Central memory CD8-positive, alpha-beta T cell (primary cell): ENCODE measurements around the gene ATP2C1.
A peak's percentile ranks its signal among the peaks of the same experiment; 100 is the strongest.

Experiments
- ATAC-seq: fragments of 150-1000 bp; cut with Tn5 transposase; replicated peaks from 2 replicates; pipeline ENCODE4 v1.10.0; 2022; ENCODE audit warnings: mild to moderate bottlenecking, moderate FRiP score, moderate number of reproducible peaks; ENCODE audit not compliant: poor library complexity, severe bottlenecking; ENCODE audit errors: extremely low read depth
- DNase-seq, 2 donors: peaks; one replicate each; pipeline ENCODE4 v3.0.0; 2021; ENCODE audit warnings: low spot score in 2 of 2
- H3K27ac Mint-ChIP-seq: one replicate; pipeline ENCODE4 v1.8.0; 2022; ENCODE audit warnings: low read depth, mild to moderate bottlenecking, moderate library complexity, mixed read lengths
- H3K27me3 Mint-ChIP-seq: one replicate; pipeline ENCODE4 v1.8.0; 2022; ENCODE audit warnings: mixed read lengths
- H3K36me3 Mint-ChIP-seq: one replicate; pipeline ENCODE4 v1.8.0; 2022; ENCODE audit warnings: mild to moderate bottlenecking, moderate library complexity, mixed read lengths; ENCODE audit not compliant: insufficient read depth
- H3K4me1 Mint-ChIP-seq: one replicate; pipeline ENCODE4 v1.8.0; 2022; ENCODE audit warnings: mixed read lengths
- H3K4me3 Mint-ChIP-seq: one replicate; pipeline ENCODE4 v1.8.0; 2022; ENCODE audit warnings: mild to moderate bottlenecking, moderate library complexity, mixed read lengths
- H3K9me3 Mint-ChIP-seq: one replicate; pipeline ENCODE4 v1.8.0; 2022; ENCODE audit warnings: mixed read lengths

ATP2C1 gene

DNA sequence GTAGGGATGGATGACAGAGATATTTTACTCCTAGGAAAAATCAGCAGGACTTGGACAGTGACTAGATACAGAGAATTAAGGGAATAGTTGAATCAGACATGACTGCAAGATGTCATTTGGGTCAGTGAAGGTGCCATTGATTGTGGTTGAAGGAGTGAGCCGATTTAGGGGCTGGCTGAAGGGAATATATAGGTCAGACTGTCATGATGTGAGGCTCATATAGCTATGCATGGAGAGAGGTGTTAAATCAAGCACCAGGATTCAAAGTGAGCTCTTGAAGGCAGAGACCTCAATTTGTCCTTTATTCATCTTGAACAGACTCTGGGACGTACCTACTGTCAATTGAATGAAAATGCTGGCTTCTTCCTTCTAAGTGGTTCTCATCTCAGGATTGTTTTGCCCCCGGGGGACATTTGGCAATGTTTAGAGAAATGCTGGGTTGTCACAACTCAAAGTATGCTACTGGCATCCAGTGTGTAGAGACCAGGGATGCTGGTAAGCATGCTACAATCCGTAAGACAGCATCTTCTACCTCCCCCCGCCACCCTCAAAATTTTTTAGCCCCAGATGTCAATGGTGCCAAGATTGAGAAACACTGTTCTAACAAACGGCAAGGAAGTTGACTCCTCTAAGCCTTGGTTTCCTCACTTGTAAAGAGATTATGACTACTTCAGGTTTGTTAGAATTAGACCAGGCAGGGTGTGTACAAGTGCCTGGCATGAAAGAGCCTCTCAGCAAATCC, 7.8 kb downstream of the ATP2C1 start:
- H3K27me3 Mint-ChIP-seq = no peaks in the 10 kb centered on the region
- H3K4me1 Mint-ChIP-seq = peaks cover 52% of the 10 kb centered on the region
- H3K36me3 Mint-ChIP-seq = peaks cover 2% of the 10 kb centered on the region
- DNase-seq (no peak), ATAC-seq (no peak)
- no peak overlapping the region for H3K27ac Mint-ChIP-seq
- no peak overlapping the region for H3K4me3 Mint-ChIP-seq
- no peaks in the 10 kb centered on the region for H3K9me3 Mint-ChIP-seq

DNA sequence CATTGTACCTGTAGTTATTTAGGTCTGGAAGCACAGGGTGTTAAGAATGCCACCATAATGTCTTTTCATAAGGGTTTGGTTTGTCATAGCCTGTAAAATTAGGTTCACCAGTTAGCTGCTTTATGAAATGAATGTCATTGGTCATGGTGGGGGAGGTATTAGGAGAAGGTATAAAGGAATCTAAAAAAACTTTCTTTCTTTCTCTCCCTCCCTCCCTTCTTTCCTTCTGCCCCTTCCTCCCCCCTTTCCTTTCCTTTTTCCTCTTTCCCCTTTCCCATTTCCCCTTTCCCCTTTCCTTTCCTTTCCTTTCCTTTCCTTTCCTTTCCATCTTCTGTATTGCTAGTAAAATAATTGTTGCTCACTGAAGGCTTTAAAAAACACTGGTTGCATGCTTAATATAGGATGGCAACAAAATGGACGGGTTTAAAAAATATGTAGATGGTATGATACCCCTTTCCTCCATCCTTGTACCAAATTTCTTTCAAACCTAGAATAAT, 9.6 kb downstream of the ATP2C1 start:
- Mint-ChIP-seq H3K27me3 (no peaks in the 10 kb centered on the region), H3K4me3 (no peak overlapping the region), H3K36me3 (peaks cover 2% of the 10 kb centered on the region), H3K27ac (no peak overlapping the region), H3K9me3 (no peaks in the 10 kb centered on the region), H3K4me1 (peaks cover 59% of the 10 kb centered on the region)
- ATAC-seq (no peak), DNase-seq (no peak)

DNA sequence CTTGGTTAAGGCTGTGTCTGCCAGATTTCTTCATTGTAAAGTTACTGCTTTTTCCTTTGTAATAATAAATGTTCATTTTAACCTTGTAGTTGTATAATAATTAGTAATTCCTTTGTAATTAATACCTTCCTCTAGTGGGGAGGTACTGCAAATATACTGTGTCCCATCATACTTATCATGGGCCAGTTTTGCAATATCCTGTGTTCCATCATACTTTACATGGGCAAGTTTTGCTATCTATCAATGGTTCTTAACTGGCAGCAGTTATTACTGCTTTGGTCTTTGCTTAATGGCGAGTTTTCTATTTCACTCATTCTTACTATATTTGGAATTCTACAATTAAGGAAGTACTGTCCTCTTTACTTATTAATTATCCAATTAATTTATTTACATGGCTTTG, 10.6 kb downstream of the ATP2C1 start:
- H3K27me3 Mint-ChIP-seq = no peaks in the 10 kb centered on the region
- H3K9me3 Mint-ChIP-seq = no peaks in the 10 kb centered on the region
- H3K36me3 Mint-ChIP-seq = peaks cover 2% of the 10 kb centered on the region
- peaks cover 59% of the 10 kb centered on the region for H3K4me1 Mint-ChIP-seq
- ATAC-seq = no peak
- no peak overlapping the region for H3K4me3 Mint-ChIP-seq
- no peak for DNase-seq
- H3K27ac Mint-ChIP-seq = peak overlapping the region; percentile 49

DNA sequence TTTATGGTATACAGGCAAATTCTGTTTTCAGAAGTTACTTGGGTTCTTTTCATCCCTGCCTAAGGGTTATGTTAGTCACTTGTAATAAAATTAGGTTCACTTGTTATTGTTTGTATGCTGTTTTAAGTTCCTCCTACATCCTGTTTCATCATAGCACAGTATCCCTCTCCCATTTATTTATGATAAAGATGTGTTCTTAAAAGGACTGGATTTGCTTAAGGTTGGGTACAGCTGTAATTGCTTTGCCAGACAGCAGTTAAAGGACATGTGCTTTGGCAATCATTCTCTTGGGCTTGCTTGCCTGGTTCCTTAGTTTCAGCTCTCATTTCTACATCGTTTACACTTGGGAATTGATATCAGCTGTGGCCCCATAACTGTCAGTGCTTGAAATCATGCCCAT, 11.7 kb downstream of the ATP2C1 start:
- DNase-seq (no peak), ATAC-seq (no peak)
- Mint-ChIP-seq H3K36me3 (peaks cover 2% of the 10 kb centered on the region), H3K4me3 (no peak overlapping the region), H3K27ac (peak overlapping the region; percentile 49), H3K27me3 (no peaks in the 10 kb centered on the region), H3K9me3 (no peaks in the 10 kb centered on the region), H3K4me1 (peaks cover 59% of the 10 kb centered on the region)

DNA sequence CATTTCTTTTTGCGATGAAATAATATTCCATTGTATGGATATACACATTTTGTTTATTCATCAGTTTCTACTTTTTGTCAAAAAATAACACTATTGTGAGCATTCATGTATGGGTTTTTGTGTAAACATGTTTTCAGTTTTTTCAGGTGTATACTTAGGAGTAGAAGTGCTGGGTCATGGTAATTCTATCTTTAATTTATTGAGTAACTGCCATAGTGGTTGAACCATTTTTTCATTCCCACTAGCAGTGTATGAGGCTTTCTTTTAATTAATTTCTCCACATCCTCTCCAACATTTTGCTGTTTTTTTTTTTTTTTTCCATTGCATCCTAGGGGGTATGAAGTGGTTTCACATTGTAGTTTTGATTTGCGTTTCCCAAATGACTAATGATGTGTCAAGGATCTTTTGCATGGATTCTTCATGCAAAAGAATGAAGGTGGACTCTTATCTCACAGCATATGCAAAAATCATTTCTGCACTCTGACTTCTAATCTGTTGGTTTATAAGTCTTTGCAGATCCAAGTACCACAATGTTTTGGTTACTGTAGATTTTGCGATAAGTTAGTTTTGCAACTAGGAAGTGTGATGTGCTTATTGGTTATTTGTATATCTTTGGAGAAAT, 12.6 kb downstream of the ATP2C1 start:
- no peak for DNase-seq
- Mint-ChIP-seq H3K27ac (no peak overlapping the region), H3K4me1 (peaks cover 51% of the 10 kb centered on the region), H3K9me3 (no peaks in the 10 kb centered on the region), H3K27me3 (no peaks in the 10 kb centered on the region), H3K36me3 (peaks cover 2% of the 10 kb centered on the region), H3K4me3 (no peak overlapping the region)
- no peak for ATAC-seq

DNA sequence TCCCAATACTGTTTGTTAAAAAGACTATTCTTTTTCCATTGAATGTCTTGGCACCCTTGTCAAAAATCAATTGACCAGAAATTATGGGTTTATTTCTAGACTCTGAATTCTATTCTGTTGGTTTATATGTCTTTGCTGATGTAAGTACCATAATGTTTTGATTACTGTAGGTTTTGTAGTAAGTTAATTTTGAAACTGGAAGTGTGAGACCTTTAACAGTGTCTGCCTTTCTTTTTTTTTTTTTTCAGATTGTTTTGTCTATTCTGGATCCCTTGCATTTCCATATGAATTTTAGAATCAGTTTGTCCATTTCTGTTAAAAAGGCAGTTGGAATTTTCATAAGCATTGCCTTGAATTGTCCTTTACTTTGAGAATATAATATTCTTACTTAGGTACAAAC, 13.6 kb downstream of the ATP2C1 start:
- ATAC-seq = no peak
- Mint-ChIP-seq H3K9me3 (no peaks in the 10 kb centered on the region), H3K27ac (peak overlapping the region; percentile 29), H3K36me3 (peaks cover 2% of the 10 kb centered on the region), H3K4me1 (peaks cover 49% of the 10 kb centered on the region), H3K27me3 (no peaks in the 10 kb centered on the region), H3K4me3 (no peak overlapping the region)
- DNase-seq = no peak

DNA sequence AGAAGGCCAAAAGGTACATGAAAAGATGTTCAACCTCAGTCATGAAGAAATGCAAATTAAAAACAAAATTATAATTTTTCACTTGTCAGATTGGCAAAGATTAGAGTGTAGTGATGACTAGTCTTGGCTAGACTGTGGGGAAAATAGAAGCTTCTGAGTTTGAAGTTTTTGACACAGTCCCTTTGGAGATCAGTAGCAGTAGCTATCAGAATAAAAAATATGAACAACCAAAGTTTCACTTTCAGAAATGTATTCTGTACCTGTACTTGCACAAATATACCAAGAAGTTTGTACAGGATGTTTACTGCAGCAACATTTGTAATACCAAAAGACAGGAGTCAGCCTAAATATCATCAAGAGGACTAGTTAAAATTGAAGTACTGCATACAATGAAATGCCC, 14.1 kb downstream of the ATP2C1 start:
- Mint-ChIP-seq H3K27me3 (no peaks in the 10 kb centered on the region), H3K27ac (peak overlapping the region; percentile 29)

DNA sequence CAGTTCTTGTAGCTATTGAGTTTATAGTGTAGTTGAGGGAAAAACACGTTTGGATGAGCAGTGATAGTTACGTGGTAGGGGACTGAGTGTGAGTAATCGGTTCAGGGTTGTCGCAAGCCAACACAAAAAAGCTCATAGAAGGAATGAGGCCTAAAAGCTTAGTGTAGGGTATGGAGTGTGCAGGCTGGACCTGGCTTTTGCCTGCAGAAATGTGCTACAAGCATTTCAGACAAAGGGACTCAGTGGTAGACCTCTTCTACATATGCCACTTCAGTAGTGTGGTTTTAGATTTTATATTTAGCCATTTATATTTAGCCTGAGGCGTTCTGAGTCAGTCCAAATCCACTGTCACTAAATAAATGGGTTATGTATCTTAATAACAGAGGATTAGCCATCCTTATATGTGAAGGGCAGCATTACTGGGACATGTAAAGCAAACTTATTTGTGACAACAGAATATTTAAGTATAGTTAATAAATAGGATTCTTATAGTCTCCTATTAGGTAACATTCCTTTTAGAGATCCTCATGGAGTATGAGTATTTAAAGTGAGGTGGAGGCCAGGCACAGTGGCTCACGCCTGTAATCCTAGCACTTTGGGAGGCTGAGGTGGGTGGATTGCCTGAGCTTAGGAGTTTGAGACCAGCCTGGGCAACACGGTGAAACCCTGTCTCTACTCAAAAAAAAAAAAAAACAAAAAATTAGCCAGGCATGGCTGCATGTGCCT, 21.8 kb downstream of the ATP2C1 start:
- Mint-ChIP-seq H3K27ac (no peak overlapping the region), H3K27me3 (no peaks in the 10 kb centered on the region), H3K4me3 (no peak overlapping the region), H3K4me1 (peaks cover 33% of the 10 kb centered on the region), H3K36me3 (peaks cover 3% of the 10 kb centered on the region), H3K9me3 (no peaks in the 10 kb centered on the region)
- ATAC-seq = no peak
- DNase-seq = no peak

More for the DNA sequence above, 14.1 kb downstream of the ATP2C1 start:
- H3K36me3 Mint-ChIP-seq = peaks cover 2% of the 10 kb centered on the region
- no peak for DNase-seq
- no peak overlapping the region for H3K4me3 Mint-ChIP-seq
- ATAC-seq = no peak
- H3K4me1 Mint-ChIP-seq = peaks cover 49% of the 10 kb centered on the region
- no peaks in the 10 kb centered on the region for H3K9me3 Mint-ChIP-seq

DNA sequence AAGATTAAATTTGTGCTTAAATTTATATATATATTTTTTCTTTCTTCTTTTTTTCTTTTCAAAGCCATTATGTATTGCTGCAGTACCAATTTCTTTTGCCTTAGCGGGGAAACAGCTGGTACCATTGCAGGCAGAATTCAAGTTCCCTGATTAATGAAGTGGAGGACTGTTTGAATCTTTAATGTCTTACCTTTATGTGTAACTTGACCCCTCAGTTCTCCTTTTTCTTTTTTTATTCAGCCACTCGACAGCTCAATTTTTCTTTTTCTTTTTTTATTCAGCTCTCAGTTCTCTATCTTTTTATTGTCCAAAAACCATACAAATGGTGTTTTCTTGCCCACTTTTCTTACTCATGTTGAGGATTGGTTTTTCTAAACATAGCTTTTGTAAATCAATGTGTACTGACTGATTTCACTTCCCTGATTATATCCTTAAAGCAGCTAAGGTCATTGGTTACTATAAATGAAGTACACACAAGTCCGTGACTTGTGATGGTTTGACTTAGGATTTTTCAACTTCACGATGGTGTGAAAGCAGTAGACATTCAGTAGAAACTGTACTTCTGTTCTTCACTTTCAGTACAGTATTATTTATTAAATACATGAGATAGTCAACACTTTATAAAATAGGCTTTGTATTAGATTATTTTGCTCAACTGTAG, 22.8 kb downstream of the ATP2C1 start:
- ATAC-seq (no peak), DNase-seq (no peak)
- H3K36me3 Mint-ChIP-seq = peaks cover 3% of the 10 kb centered on the region
- peaks cover 38% of the 10 kb centered on the region for H3K4me1 Mint-ChIP-seq
- H3K27ac Mint-ChIP-seq = no peak overlapping the region
- H3K27me3 Mint-ChIP-seq = no peaks in the 10 kb centered on the region
- H3K4me3 Mint-ChIP-seq = no peak overlapping the region
- H3K9me3 Mint-ChIP-seq = no peaks in the 10 kb centered on the region

DNA sequence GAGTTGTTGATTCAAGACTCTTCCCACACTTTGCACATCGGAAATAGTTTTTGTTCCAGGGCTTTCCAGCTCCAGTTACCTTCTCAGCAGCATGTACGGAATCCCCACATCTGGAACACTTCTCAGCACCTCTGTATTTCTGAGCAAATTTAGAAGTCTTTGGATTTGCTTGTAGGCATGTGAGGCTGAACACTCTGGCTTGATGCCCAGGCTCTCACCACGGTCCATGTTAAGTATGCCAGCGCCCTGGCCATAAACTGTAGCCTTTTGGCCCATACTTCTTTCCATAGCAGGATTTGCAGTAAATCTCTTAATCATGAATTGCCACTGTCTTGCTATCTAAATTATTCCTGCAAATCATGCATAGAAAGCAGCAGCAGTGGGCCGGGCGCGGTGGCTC, 24.4 kb downstream of the ATP2C1 start:
- H3K4me3 Mint-ChIP-seq = no peak overlapping the region
- H3K27ac Mint-ChIP-seq = no peak overlapping the region
- ATAC-seq (no peak), DNase-seq (no peak)
- H3K9me3 Mint-ChIP-seq = no peaks in the 10 kb centered on the region
- peaks cover 54% of the 10 kb centered on the region for H3K4me1 Mint-ChIP-seq
- H3K36me3 Mint-ChIP-seq = peaks cover 3% of the 10 kb centered on the region
- H3K27me3 Mint-ChIP-seq = no peaks in the 10 kb centered on the region

DNA sequence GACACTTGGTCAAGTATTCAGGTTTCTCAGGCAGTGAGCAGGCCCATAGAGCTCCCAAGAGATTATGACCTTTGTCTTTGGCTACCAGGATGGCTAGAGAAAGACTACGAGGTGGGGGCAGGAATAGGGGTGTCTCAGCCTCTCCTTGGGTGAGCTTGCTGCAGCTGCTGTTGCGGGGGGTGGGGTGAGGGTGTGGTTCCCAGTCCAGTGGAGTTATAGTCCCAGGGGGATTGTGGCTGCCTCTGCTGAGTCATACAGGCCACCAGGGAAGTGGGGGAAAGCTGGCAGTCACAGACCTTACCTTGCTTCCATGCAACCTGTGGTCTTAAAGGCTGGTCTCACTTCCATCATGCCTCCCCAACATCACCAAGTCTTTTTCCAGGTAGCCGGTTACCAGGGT, 31.7 kb downstream of the ATP2C1 start:
- H3K27ac Mint-ChIP-seq = no peak overlapping the region
- H3K36me3 Mint-ChIP-seq = no peaks in the 10 kb centered on the region
- no peak for ATAC-seq
- H3K9me3 Mint-ChIP-seq = peaks cover 9% of the 10 kb centered on the region
- peaks cover 77% of the 10 kb centered on the region for H3K4me1 Mint-ChIP-seq
- no peak for DNase-seq
- no peaks in the 10 kb centered on the region for H3K27me3 Mint-ChIP-seq
- H3K4me3 Mint-ChIP-seq = no peak overlapping the region

DNA sequence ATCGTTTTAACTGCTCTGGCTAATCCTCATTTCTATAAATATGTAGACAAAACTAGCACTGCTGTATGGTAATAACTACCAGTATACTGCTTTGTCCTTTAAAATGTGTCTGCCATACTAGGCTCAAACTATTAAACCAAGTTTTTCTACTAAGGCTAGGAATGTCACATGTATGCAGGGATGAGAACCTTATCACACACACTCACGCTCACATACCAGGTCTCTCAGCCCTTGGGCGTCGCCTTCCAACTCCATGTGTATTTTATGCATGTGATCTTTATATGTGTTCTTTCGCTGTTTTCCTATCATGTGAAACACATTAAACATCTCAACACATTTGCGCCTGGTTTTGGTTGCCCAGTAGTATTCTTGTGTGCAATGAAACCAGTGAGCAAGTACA, 32.6 kb downstream of the ATP2C1 start:
- ATAC-seq = no peak
- no peaks in the 10 kb centered on the region for H3K27me3 Mint-ChIP-seq
- no peak for DNase-seq
- peaks cover 9% of the 10 kb centered on the region for H3K9me3 Mint-ChIP-seq
- peaks cover 4% of the 10 kb centered on the region for H3K36me3 Mint-ChIP-seq
- peaks cover 73% of the 10 kb centered on the region for H3K4me1 Mint-ChIP-seq
- no peak overlapping the region for H3K4me3 Mint-ChIP-seq
- H3K27ac Mint-ChIP-seq = peak overlapping the region; percentile 15
